Left ventricle myocardium superior (tissue), 1 donor: ENCODE data around the gene CES3. TPM values are rescaled to one million over a fixed set of nuclear protein-coding genes. Genes with fewer than 3 reads are reported as not detected.

Experiments used
- ATAC-seq: fragments of 200-7000 bp; cut with Tn5 transposase; one replicate; pipeline ENCODE4 v1.9.1; 2020; ENCODE audit warnings: mild to moderate bottlenecking, moderate library complexity
- DNase-seq: peaks from one replicate; pipeline ENCODE4 v3.0.0-alpha.2; 2020
- intact Hi-C: fragments of 100-400 bp; cut with micrococcal nuclease; formaldehyde crosslinking; loops from one replicate; pipeline ENCODE4 v1.11.0; 2022
- long read RNA-seq: library from polyadenylated mRNA; unstranded; transcript quantifications from one replicate; pipeline ENCODE4 v2.0.0, GENCODE V29; 2021
- total RNA-seq: library from RNA; stranded (reverse); fragmentation: NEBNext Ultra II Directional; extraction: Animal tissue kit (Norgen Biotek cat#: 25700); gene quantifications from one replicate; pipeline ENCODE4 v1.2.1, GENCODE V29; 2021
- donor health status: DM: no; HTN: yes; CAD: no; lungs with severe emphysema.

CES3 gene, protein sequence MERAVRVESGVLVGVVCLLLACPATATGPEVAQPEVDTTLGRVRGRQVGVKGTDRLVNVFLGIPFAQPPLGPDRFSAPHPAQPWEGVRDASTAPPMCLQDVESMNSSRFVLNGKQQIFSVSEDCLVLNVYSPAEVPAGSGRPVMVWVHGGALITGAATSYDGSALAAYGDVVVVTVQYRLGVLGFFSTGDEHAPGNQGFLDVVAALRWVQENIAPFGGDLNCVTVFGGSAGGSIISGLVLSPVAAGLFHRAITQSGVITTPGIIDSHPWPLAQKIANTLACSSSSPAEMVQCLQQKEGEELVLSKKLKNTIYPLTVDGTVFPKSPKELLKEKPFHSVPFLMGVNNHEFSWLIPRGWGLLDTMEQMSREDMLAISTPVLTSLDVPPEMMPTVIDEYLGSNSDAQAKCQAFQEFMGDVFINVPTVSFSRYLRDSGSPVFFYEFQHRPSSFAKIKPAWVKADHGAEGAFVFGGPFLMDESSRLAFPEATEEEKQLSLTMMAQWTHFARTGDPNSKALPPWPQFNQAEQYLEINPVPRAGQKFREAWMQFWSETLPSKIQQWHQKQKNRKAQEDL
- total RNA-seq, result 1.6 TPM
- long read RNA-seq, result 0 reads

DNA sequence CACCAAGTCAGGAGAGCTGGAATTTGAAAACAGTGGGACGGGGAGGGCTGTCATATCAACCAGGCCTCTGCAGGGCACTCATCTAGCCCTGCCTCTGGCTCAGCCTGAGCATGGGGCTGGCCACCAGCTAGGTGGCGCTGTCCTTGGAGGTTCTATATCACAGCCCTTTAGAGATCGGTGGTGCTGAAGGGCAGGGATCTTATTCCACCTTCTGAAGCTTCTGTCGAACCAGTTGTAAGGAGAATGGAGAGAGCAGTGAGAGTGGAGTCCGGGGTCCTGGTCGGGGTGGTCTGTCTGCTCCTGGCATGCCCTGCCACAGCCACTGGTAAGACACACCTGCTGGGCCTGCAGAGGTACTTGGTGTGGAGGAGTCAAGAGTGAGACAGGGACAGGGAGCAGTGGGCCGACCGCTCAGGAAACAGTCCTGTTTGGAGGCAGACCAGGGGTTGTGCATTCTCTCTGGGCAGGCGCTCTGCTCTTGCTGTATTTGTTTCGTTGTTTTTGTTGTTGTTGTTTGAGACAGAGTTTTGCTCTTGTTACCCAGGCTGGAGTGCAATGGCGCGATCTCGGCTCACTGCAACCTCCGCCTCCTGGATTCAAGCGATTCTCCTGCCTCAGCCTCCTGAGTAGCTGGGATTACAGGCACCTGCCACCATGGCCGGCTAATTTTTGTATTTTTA, at the start of gene CES3:
CES3 (plus strand) TSS at position 202 of the 680 bp plus-strand sequence; CDS start at position 244, 42 bp downstream.
- intact Hi-C loops, result no loop called here
- peak; percentile 67 for DNase-seq
- peak; percentile 71 for ATAC-seq

DNA sequence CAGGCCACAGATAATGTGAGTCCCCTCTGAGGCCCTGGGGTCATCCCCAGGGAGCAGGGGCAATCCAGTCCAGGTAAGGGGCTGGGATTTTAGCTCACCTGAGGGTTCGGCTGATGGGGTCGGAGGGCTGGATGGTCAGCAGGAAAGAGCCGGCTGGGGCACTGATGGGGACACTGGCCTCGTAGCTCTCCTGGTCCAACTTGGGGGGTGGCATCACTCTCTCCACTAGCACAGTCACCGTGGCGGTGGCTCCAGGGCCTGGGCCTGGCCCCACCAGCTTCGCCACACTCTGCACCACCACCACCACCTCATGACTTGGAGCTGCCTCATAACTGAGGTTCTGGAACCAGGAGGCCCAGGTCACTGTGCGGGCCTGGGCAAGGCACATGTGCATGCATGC, 49.3 kb upstream of the CES3 start:
- DNase-seq (no peak), ATAC-seq (no peak)
- intact Hi-C loops, result no loop called here

DNA sequence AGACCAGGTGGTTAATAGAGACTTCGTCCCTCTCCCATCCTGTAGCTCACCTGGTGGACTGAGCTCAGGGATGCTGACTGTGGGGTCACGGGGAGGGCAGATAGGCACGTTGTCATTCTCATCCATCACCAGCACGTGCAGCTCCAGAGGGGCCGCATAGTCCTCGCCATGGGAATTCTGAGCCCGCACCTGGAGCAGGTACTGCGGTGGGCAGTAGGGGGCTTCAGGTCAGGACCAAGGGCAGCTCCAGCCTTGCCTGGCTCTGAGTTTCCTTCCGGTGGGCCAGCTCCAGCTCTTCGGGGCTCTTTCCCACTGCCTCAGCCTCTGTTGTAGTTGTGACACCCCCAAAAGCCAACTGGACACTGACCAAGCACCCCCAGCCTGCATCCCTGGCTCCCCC, 48.0 kb upstream of the CES3 start:
- ATAC-seq (no peak), DNase-seq (peak; percentile 24)
- intact Hi-C loops, result no loop called here

DNA sequence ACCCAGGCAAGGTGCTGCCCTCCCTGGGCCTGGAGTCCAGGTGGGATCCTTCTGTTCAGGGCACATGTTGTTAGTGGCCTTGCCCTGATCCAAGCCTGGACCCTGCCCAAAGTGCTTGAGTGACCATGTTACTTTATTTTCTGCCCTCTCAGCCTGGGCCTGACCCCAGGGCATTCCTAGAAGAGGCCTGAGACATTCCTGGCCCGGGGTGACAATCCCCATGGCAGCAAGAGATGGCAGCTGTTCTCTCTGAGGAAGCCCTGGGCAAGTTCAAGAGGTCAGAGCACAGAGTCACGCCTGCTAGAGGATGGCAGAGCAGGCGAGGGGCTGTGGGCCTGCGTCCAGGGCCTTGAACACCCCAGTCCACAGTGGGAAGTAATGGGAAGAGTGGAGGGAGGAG, 47.4 kb upstream of the CES3 start:
- DNase-seq (peak; percentile 11), ATAC-seq (no peak)
- intact Hi-C loops, result no loop called here

DNA sequence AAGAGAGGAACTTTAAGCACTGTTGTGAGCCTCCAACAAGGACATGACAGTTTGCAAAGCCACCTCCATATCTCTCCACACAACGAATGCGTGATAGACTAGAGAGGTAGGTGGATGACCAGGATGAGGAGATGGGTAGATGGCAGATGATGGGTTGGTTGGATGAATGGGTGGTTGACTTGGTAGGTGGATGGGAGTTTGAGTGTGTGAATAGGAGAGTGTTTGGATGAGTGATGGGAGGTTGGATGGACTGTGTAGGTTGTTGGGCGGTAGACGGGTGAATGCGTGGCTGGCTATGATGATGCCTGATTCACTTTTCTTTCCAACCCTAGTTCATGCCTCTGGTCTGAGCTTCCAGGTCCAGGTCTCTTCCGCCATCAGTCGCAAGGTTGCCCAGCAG, 46.5 kb upstream of the CES3 start:
- intact Hi-C loops, result no loop called here
- no peak for ATAC-seq
- peak; percentile 3 for DNase-seq

DNA sequence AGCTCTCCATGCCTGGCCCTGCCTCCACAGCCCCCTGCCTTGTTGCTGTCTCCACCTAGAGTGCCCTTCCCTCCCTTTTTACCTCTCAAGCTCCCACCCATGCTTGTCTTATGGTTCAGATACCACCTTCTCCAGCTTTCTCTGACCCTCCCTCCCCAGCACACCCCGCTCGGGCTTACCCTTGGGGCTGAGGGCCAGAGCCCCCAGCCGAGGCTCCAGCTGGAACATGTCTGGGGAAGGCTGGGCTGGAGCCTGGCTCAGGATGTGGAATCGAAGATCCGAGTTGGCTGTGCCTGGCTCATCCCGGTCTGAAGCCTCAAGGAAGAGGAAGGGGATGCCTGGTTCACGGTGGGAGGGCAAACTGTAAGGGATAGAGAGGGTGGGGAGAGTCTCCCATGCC, 46.0 kb upstream of the CES3 start:
- DNase-seq (peak; percentile 15), ATAC-seq (no peak)
- intact Hi-C loops, result no loop called here

DNA sequence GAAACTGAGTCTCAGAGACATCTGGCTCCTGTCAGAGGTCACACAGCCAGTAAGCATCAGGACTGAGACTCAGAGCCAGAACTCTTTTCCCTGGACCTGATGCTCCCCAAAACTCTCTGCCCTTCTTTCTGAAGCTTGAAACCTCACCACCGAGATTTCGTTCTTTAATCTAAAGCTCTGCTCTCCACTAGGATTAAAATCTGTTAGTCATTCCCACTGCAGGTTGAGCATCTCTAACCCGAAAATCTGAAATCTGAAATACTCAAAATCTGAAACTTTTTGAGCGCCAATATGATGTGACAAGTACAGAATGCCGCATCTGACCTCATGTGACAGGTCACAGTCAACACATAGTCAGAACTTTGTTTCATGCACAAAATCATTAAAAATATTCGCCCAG, 44.5 kb upstream of the CES3 start:
- ATAC-seq, result no peak
- no peak for DNase-seq
- intact Hi-C loops, result no loop called here

DNA sequence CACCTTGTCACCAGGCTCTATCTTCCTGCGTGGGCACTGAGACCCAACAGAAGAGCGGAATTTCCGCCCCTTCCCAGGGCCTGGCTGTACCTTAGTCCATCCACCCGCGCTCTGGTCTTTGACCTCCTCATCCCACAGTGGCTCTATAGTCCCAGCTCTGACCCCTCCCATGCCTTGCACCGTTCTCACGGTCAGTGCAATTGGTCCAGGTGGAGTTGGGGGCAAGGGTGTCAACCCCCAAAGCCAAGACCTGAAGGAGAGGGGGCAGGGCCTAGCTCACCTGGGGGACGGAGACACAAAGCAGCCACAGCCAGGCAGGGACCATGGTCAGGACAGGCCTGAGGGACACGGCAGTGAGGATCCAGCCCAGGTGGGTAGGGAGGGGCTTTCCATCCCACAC, 43.3 kb upstream of the CES3 start:
- no peak for DNase-seq
- intact Hi-C loops, result no loop called here

DNA sequence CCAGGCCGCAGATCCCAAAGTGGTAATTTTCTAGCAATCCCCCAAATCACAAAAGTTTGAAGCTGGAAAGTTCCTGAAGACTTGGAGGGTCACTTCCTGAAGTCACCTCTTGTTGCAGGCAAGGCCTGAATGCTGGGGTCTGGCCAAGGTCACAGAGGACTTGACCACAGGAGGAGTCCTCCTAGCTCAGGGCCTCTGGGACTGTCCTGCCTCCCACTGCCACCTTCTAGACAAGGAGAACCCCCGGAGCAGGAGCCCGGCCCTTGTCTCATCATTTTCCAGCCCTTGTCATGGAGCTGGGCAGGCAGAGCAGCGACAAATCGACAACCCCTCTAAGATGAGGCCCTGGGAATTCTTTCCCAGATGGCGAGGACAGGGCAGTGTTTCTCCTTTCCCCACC, 42.7 kb upstream of the CES3 start:
- no peak for DNase-seq

More for the DNA sequence above, 43.3 kb upstream of the CES3 start:
- ATAC-seq, result no peak

DNA sequence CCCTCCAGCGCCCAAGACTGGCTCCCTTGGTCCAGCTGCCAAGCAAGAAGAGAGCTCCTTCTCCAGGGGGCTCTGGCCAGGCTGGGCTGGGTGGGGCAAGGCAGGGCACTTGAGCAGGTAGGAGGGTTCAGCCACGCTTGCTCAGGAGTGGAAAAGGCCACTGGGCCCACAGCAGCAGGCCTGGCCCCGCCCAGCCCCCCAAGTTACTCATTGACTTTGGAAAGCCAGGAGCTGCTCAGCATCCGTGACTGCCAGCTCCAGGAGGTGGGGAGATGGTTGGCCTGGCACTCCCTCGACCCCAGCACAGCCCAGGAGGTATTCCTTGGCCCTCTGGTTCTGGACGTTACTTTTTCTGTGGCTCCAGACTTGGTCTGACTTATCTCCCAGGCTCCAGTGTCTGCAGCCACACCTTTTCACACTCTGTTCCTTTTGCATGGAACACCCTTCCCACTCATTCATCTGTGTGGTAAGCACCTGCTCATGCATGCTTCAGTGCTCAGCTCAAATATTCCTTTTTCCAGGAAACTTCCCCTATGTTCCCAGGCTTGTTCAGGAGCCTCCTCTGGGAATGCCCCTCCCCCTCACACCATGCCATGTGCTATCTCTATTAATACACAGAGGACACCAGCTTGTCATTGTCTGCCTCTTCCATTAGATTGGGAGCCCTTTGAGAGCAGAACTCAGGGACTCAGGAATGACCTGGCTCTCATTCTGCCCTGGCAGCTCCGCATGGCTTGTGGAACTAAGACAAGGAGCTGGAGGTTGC, 42.1 kb upstream of the CES3 start, which contains the start of gene CDH16:
CDH16 (minus strand) TSS at position 83 of the 766 bp plus-strand sequence. CDS start 820 bp downstream, outside the sequence.
- no peak for DNase-seq
- ATAC-seq, result peak; percentile 6
- intact Hi-C loops, result no loop called here

More for the DNA sequence above, 42.7 kb upstream of the CES3 start:
- no peak for ATAC-seq
- intact Hi-C loops, result no loop called here

DNA sequence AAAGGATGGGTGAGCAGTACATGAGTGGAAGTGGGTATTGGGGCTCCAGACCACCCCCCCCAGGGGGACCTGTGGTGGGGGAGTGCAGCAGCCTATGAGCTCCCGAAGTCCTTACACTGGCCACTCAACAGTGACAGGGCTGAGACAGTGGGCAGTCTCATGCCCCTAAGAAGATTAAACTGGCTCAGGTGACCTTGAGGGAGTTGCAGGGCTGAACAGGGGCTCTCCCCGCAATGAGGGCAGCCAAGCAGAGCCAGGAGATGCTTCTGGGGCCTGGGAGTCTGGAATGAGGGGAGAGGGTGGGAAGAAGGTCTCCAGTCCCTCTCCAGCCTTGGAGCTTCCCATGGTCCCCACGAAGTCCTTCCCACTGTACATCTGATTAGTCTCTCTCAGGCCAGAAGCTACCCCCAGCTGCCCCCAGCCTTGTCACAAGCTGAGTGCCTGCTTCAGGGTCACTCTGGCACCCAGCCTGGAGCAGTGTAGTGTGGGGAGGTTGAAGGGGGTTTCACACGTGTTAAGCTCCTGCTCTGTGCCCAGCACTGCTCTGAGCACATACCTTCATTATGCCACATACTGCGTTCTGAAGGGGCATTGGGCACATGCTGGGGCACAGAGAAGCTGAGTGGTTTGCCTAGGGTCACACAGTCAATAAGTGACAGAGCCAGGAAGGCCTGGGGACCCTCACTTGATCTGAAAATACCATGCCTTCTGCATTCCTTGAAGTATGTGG, 41.3 kb upstream of the CES3 start:
- peak; percentile 1 for ATAC-seq
- intact Hi-C loops, result no loop called here

DNA sequence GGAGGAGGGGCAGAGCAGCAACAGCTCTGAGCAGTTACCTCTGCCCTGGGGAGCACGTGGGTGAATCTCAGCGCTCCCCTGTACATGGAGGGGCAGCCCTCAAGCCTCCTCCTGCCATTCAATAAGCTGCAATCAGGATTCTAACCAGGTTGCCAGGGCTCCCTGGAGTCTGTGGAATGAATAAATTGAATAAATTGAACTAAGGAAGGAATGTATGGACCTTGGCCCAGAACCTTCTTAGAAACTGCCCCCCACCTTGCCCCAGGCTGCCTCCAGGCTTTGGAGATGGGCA, 40.8 kb upstream of the CES3 start:
- DNase-seq, result no peak
- intact Hi-C loops, result no loop called here
- ATAC-seq, result no peak

More for the DNA sequence above, 41.3 kb upstream of the CES3 start:
- DNase-seq, result no peak

DNA sequence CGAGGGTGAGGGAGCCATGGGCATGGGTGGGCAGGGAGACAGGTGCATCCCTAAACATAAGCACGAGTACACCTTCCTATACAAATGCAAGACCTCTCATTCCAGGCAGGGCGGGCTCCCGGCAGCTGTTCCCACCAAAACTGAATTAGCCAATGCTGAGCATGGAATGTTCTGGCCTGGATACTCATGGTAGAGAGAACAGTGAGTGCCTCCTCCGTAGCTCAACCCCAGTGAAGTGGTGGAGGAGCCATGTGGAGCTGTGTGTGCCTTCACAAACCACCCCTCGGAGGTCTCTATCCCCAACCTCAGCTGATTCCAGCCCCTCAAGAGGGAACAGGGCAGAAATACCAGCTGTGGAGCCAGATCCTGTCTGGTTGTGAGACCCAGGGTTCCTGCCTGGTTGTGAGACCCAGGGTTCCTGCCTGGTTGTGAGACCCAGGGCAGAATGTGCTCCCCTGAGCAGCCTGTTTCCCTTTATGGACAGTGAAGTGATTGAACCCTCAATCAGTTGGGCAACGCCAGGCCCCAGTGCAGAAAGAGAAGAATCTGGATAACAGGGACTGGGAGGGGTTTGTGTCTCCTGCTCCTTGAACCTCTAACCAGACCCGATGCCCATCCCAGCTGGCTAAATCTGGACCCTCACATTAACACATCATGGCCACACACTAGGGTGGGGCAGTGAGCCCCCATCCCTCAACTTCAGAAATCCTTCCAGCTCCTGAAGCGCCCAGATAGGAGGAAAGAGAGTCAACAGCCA, 40.0 kb upstream of the CES3 start:
- intact Hi-C loops, result no loop called here
- peak; percentile 28 for ATAC-seq

DNA sequence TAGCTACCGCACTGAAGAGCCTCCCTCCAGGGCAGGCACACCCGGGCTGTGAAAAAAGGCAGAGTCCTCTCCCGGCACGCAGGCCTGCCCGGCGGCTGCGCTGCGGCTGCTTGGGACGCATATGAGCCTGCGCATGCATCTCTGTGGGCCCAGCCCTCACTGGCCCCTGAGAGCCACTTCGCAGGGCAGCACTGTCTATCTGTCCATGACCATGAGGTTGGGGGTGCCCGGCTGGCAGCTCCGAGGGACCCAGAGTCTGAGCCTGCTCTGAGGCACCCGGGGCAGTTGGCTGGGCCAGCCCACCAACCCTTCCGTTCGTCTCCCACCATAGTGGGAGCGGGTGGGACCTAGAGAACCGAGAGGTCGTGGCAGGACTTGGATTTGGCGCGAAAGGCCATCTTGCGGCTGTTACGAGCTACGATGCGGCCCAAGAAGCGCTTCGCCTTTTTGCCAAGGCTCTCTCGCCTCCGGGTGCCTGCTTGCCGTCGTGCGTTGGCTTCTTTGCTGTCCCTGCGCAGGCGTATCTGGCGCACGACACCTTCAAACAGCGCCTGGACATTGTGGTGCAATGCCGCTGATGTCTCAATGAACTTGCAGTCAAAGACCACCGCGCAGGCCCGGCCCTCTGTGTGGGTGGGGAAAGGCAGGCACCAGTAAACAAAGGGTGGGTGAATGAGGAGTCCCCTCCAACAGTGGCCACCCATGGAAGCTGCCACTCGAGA, 39.2 kb upstream of the CES3 start:
- ATAC-seq, result no peak
- intact Hi-C loops, result no loop called here
- DNase-seq, result no peak

More for the DNA sequence above, 40.0 kb upstream of the CES3 start:
- DNase-seq, result no peak

DNA sequence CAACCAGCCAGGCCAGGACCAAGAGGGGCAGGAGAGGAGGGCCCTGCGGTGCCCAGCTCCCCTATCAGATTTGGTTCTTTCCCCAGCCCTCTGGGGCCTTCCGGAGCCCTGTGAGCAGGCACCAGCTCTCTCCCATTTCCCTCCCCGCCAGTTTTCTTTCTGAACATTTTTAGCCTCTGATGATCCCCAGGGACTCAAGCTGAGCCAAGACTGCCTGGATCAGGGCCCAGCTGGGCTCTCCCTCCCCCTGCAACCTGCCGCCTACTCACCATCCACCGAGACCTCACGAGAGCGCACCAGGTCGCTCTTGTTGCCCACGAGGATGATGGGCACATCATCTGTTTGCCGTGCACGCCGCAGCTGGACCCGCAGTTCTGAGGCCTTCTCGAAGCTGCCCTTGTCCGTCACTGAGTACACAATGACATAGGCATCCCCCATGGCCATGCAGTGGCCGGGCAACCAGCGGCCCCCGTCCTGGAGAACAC, 37.8 kb upstream of the CES3 start:
- peak; percentile 20 for ATAC-seq
- peak; percentile 80 for DNase-seq
- intact Hi-C loops, result no loop called here

DNA sequence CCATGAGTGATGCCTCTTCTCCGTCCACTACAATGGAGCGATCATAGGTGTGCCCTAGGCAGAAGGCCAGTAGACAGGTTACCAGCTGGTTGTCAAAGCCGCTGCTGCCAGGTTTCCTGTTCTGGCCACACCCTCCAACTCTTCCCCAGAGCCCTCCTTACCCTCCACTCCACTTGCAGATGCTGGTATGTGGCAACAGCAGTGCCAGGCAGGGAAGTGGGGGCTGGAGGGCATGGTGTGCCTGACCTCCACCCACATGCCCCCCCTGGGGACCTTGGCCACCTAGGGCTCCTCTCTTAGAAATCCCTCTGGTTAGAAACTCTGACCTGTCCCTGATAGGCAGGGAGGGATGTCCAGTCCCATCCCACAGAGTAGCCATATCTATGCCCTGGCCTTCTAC, 37.2 kb upstream of the CES3 start:
- ATAC-seq (peak; percentile 1), DNase-seq (no peak)
- intact Hi-C loops, result no loop called here

DNA sequence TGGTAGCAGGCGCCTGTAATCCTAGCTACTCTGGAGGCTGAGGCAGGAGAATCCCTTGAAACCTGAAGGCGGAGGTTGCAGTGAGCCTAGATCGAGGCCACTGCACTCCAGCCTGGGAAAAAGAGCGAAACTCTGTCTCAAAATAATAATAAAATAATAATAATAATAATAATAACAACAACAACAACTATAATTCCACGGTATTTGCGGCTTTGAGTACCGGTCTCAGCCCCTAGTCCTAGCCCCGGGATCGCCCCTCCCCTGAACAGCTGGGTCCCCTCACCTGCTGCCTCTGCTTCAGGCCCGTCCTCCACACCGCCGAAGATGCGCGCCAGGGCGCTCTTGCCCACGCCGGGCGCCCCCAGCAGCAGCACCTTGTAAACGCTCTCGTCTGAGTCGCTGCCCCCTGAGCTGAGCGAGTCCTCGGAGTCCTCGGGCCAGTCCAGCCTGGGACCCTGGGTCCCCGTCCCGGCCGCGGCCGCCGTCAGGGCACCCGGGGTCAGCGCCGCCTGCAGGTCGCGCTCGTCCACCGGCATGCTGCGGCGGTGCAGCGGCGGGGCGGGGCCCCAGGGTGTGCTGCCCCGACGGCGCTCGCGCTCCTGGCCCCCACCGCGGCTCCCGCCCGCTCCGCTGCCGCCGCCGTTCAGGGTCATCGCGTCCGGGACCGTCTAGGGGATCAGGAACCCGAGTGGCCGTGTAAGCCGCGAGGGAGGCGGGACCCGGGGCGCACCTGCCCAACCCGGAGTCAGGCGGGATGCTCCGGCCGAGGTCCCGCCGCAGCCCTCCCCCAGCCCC, 36.3 kb upstream of the CES3 start:
- intact Hi-C loops, result no loop called here
- peak; percentile 78 for DNase-seq
- ATAC-seq, result peak; percentile 19
